H1 (cell line): ENCODE results near the gene CDC14B. TPM values are rescaled to one million over a fixed set of nuclear protein-coding genes. Genes with fewer than 3 reads are reported as not detected.
A peak's percentile ranks its signal among the peaks of the same experiment; 100 is the strongest.

Experiments
- CTCF ChIA-PET: fragments of 300-600 bp; sonication (Branson Sonifier 250); formaldehyde crosslinking; loops from one replicate; lab custom pipeline; 2021; ENCODE audit not compliant: partially characterized antibody; lab: Charles Lee
- POLR2A ChIA-PET: fragments of 300-600 bp; sonication (Branson Sonifier 250); formaldehyde crosslinking; loops from one replicate; lab custom pipeline; 2021; ENCODE audit warnings: inconsistent platforms; ENCODE audit not compliant: partially characterized antibody; lab: Charles Lee
- DNase-seq, 2 experiments: peaks; one replicate each; pipeline versions ENCODE4 v3.0.0 to v3.0.0-alpha.2; 2010 to 2022; ENCODE audit warnings: low spot score in 2 of 2, low read depth in 1 of 2, mixed read lengths in 1 of 2
- FAIRE-seq: peaks from 2 replicates; lab custom pipeline; 2011; peaks lifted over from hg19 to GRCh38; lab: Jason Lieb, UNC
- H2AFZ ChIP-seq: 2 replicates; pipeline ENCODE4 v1.8.1; 2012; ENCODE audit warnings: low read length, inconsistent platforms
- H2AK5ac ChIP-seq: 2 replicates; pipeline ENCODE4 v1.6.1; 2013; ENCODE audit warnings: low read depth, low read length
- H2BK120ac ChIP-seq: replicated peaks from 2 replicates; pipeline ENCODE3; 2013; ENCODE audit warnings: low read depth, low read length, inconsistent platforms
- H2BK12ac ChIP-seq: 2 replicates; pipeline ENCODE4 v1.6.1; 2013; ENCODE audit warnings: low read depth, low read length
- H2BK15ac ChIP-seq: 2 replicates; pipeline ENCODE4 v1.6.1; 2013; ENCODE audit warnings: low read length
- H2BK20ac ChIP-seq: 2 replicates; pipeline ENCODE4 v1.6.1; 2013; ENCODE audit warnings: low read length
- H2BK5ac ChIP-seq: 2 replicates; pipeline ENCODE4 v1.6.1; 2013; ENCODE audit warnings: low read depth, low read length
- H3K14ac ChIP-seq: 2 replicates; pipeline ENCODE4 v1.6.1; 2013; ENCODE audit warnings: inconsistent platforms; ENCODE audit not compliant: insufficient read length
- H3K18ac ChIP-seq: 2 replicates; pipeline ENCODE4 v1.6.1; 2013; ENCODE audit warnings: low read length; ENCODE audit errors: extremely low read depth
- H3K23ac ChIP-seq: 2 replicates; pipeline ENCODE4 v1.6.1; 2013; ENCODE audit warnings: inconsistent platforms; ENCODE audit not compliant: insufficient read length
- H3K23me2 ChIP-seq: 2 replicates; pipeline ENCODE4 v1.6.1; 2013; ENCODE audit warnings: low read depth, low read length
- H3K27ac ChIP-seq: 2 replicates; pipeline ENCODE4 v1.6.1; 2011; ENCODE audit warnings: low read depth, low read length, inconsistent platforms
- H3K27me3 ChIP-seq, 4 experiments: replicated peaks in 1 of 4; 1 replicate in 1 of 4; 2 replicates in 3 of 4; pipeline versions ENCODE4 v1.6.1 to v1.8.1; 2011 to 2013; ENCODE audit warnings: low read length in 3 of 4, mild to moderate bottlenecking in 3 of 4, inconsistent platforms in 2 of 4, mixed read lengths in 2 of 4, moderate library complexity in 1 of 4; ENCODE audit not compliant: control insufficient read depth in 3 of 4, insufficient read depth in 3 of 4; ENCODE audit errors: extremely low read depth in 1 of 4
- H3K36me3 ChIP-seq, 4 experiments: 2 replicates each; pipeline versions ENCODE4 v1.6.1 to v1.8.1; 2011 to 2013; ENCODE audit warnings: mild to moderate bottlenecking in 4 of 4, low read length in 3 of 4, moderate library complexity in 2 of 4, control low read depth in 1 of 4, inconsistent platforms in 1 of 4; ENCODE audit not compliant: insufficient read depth in 4 of 4, control insufficient read depth in 2 of 4
- H3K4ac ChIP-seq: replicated peaks from 2 replicates; pipeline ENCODE3; 2013; ENCODE audit warnings: low read length, low read depth, mixed read lengths, inconsistent platforms; ENCODE audit not compliant: insufficient read length
- H3K4me1 ChIP-seq, 4 experiments: replicated peaks in 1 of 4; 1 replicate in 1 of 4; 2 replicates in 3 of 4; pipeline versions ENCODE4 v1.6.1 to v1.8.1; 2011 to 2013; ENCODE audit warnings: low read length in 3 of 4, inconsistent platforms in 2 of 4, mixed read lengths in 1 of 4; ENCODE audit not compliant: insufficient read depth in 4 of 4, control insufficient read depth in 3 of 4
- H3K4me2 ChIP-seq, 2 experiments: 2 replicates each; pipeline versions ENCODE4 v1.6.1 to v1.8.1; 2011 to 2013; ENCODE audit warnings: low read depth in 2 of 2, low read length in 2 of 2, control low read depth in 1 of 2, inconsistent platforms in 1 of 2, mild to moderate bottlenecking in 1 of 2; ENCODE audit not compliant: insufficient read depth in 1 of 2
- H3K4me3 ChIP-seq, 4 experiments: fragments of 200-600, 300-600 bp in 1 of 4; sonication (generic), shearing (Covaris generic), sonication (Bioruptor Twin) in 1 of 4; 2 replicates each; pipeline versions ENCODE4 v1.5.1 to v1.8.1; 2011 to 2016; ENCODE audit warnings: low read length in 4 of 4, low read depth in 3 of 4, control low read depth in 2 of 4, inconsistent platforms in 2 of 4, mild to moderate bottlenecking in 2 of 4, mixed read lengths in 1 of 4, moderate library complexity in 1 of 4; ENCODE audit not compliant: insufficient read depth in 2 of 4; ENCODE audit errors: extremely low read depth in 1 of 4
- H3K56ac ChIP-seq: replicated peaks from 2 replicates; pipeline ENCODE3; 2013; ENCODE audit warnings: low read depth, mild to moderate bottlenecking, mixed read lengths, low read length, inconsistent platforms; ENCODE audit not compliant: insufficient read length
- H3K79me1 ChIP-seq: 2 replicates; pipeline ENCODE4 v1.6.1; 2013; ENCODE audit warnings: low read depth, low read length, control low read depth
- H3K79me2 ChIP-seq, 2 experiments: 2 replicates each; pipeline versions ENCODE4 v1.6.1 to v1.8.1; 2012 to 2013; ENCODE audit warnings: low read length in 2 of 2, mild to moderate bottlenecking in 2 of 2, inconsistent platforms in 1 of 2; ENCODE audit not compliant: insufficient read depth in 2 of 2, control insufficient read depth in 1 of 2
- H3K9ac ChIP-seq, 4 experiments: replicated peaks in 1 of 4; 1 replicate in 1 of 4; 2 replicates in 3 of 4; pipeline versions ENCODE4 v1.6.1 to v1.8.1; 2011 to 2013; ENCODE audit warnings: low read depth in 3 of 4, low read length in 3 of 4, control low read depth in 2 of 4, mild to moderate bottlenecking in 2 of 4, moderate library complexity in 2 of 4, inconsistent platforms in 1 of 4; ENCODE audit errors: extremely low read depth in 1 of 4
- H3K9me3 ChIP-seq, 2 experiments: 2 replicates each; pipeline versions ENCODE4 v1.6.1 to v1.8.1; 2012 to 2013; ENCODE audit warnings: mild to moderate bottlenecking in 2 of 2, moderate library complexity in 2 of 2, control low read depth in 1 of 2, inconsistent platforms in 1 of 2, low read depth in 1 of 2, low read length in 1 of 2, mixed read lengths in 1 of 2; ENCODE audit not compliant: insufficient read depth in 2 of 2
- H4K20me1 ChIP-seq, 2 experiments: replicated peaks in 1 of 2; 2 replicates each; pipeline versions ENCODE3 to v1.8.1; 2011 to 2013; ENCODE audit warnings: inconsistent platforms in 2 of 2, low read length in 2 of 2, mild to moderate bottlenecking in 1 of 2; ENCODE audit not compliant: insufficient read depth in 2 of 2, control insufficient read depth in 1 of 2
- H4K5ac ChIP-seq: 2 replicates; pipeline ENCODE4 v1.6.1; 2013; ENCODE audit warnings: low read length, low read depth, mixed read lengths, inconsistent platforms; ENCODE audit not compliant: insufficient read length
- H4K8ac ChIP-seq: 2 replicates; pipeline ENCODE4 v1.8.0; 2013; ENCODE audit warnings: mild to moderate bottlenecking, moderate library complexity, low read length, inconsistent platforms; ENCODE audit not compliant: insufficient read depth; ENCODE audit errors: extremely low read depth
- H4K91ac ChIP-seq: replicated peaks from 2 replicates; pipeline ENCODE3; 2013; ENCODE audit warnings: low read length, mixed read lengths, inconsistent platforms; ENCODE audit not compliant: insufficient read length
- CHD1 ChIP-seq: IDR thresholded peaks from 2 replicates; pipeline ENCODE4 v1.6.1; 2012; ENCODE audit warnings: low read depth, low read length, improper control_type of control experiment
- HDAC2 ChIP-seq, 2 experiments: fragments of 300-600 bp in 1 of 2; sonication (generic) in 1 of 2; IDR thresholded peaks; 2 replicates each; pipeline ENCODE4 v1.6.1; 2011 to 2012; ENCODE audit warnings: low read depth in 2 of 2, low read length in 2 of 2, mild to moderate bottlenecking in 2 of 2, moderate library complexity in 2 of 2, borderline replicate concordance in 1 of 2, inconsistent platforms in 1 of 2
- JUN ChIP-seq: IDR thresholded peaks from 2 replicates; pipeline ENCODE4 v1.6.1; 2011; ENCODE audit warnings: low read depth, mild to moderate bottlenecking, improper control_type of control experiment, low read length
- POLR2A ChIP-seq, 2 experiments: IDR thresholded peaks; 1 replicate in 1 of 2; 2 replicates in 1 of 2; pipeline ENCODE4 v1.6.1; 2011; ENCODE audit warnings: low read depth in 2 of 2, low read length in 2 of 2, mild to moderate bottlenecking in 2 of 2; ENCODE audit errors: control extremely low read depth in 1 of 2
- POLR2AphosphoS5 ChIP-seq: IDR thresholded peaks from 2 replicates; pipeline ENCODE4 v1.6.1; 2011; ENCODE audit warnings: low read depth, low read length
- RBBP5 ChIP-seq: IDR thresholded peaks from 2 replicates; pipeline ENCODE4 v1.7.1; 2012; ENCODE audit warnings: low read depth, mild to moderate bottlenecking, inconsistent platforms, low read length, moderate library complexity, borderline replicate concordance
- SIRT6 ChIP-seq: IDR thresholded peaks from one replicate; pipeline ENCODE4 v1.7.1; 2012; ENCODE audit warnings: low read length, inconsistent platforms
- WGBS, 2 experiments: shearing (Covaris generic) in 1 of 2; methylation state at CpG; one replicate each; pipeline versions ENCODE4 v1.1.6 to v1.1.7; 2013 to 2015; ENCODE audit warnings: low lambda C conversion rate in 2 of 2, mixed read lengths in 2 of 2, inconsistent platforms in 1 of 2, low coverage in 1 of 2, missing lambda C conversion rate in 1 of 2; ENCODE audit not compliant: insufficient replicate concordance in 2 of 2, insufficient coverage in 1 of 2, insufficient read length in 1 of 2; ENCODE audit errors: extremely low coverage in 1 of 2, missing lambda C conversion rate in 1 of 2; 5-methylcytosine and 5-hydroxymethylcytosine counted together
- polyA plus RNA-seq, 7 experiments: library from polyadenylated mRNA; depleted of rRNA in 3 of 7; stranded (reverse) in 5 of 7; unstranded in 2 of 7; fragments of >200 nt in 5 of 7; fragments of 200-250 nt in 2 of 7; gene quantifications; 1 replicate in 5 of 7; 2 replicates in 1 of 7; 4 replicates in 1 of 7; pipeline versions ENCODE4 v1.2.1 to v1.2.3, GENCODE V29; 2011 to 2013; ENCODE audit warnings: missing spikeins in 2 of 7, mixed read lengths in 2 of 7
- total RNA-seq: library from RNA; stranded (reverse); fragmentation: NEBNext Ultra II Directional; extraction: Animal tissue kit (Norgen Biotek cat#: 25700); gene quantifications from 2 replicates; pipeline ENCODE4 v1.2.1, GENCODE V29; 2021
- TF ChIP-seq, protein P1 (sequence below): IDR thresholded peaks from 2 replicates; pipeline ENCODE4 v1.6.1; 2011; ENCODE audit warnings: low read length, improper control_type of control experiment

Gene CDC14B
- total and polyA plus RNA-seq, 2 of the 8 experiments (the other 6 are each of a cell fraction or from before 2014, with no cell fraction given), result 17.2 to 44.6 TPM

DNA sequence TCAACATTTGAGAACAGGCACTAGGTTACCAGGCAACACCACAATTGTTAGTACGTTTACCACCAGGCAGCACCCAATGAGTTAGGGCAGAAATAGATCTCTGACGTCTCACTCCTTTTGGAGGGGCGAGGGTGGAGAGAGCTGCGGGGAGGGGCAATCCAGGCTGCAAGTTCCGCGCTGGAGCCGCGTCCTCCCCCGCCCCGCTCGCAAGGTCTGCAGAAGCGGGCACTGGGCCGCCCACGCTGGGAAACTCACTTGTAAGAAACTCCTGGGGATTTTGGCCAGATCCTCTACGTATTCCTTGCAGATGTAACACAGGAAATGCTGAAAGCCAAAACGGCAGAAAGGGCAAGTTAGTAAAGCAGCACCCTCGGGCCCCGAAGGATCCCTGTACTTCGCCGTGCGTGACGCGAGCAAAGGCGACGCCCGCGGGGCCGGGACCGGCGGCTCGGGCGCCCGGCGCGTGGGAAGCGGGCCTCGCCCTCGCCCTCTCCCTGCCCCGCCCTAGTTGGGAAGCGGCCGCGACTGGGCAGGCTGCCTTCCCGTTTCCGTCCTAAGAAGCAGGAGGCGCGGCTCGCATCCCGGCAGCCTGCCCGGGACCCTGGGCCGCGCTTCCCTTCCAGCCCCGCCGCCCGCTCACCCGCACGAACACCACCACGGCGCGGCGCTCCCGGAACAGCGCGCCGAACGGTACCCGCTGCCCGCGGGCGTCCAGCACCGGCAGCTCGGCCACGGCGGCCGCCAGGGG lies 35.0 kb upstream of the CDC14B start:
- no peak overlapping the region for H2BK120ac ChIP-seq
- H3K79me2 ChIP-seq, result no peaks in the 10 kb centered on the region
- no peak overlapping the region for H3K14ac ChIP-seq
- H2BK20ac ChIP-seq, result no peak overlapping the region
- ChIA-PET CTCF (interaction anchor here (0.5 to 1.6 kb wide), 2 partner anchors 213 to 367 kb away, joined by 3 to 4 read pairs; no protein-coding TSS in a partner anchor), POLR2A (interaction anchor here (0.7 to 1.8 kb wide), 2 partner anchors 88 to 235 kb away, joined by 3 to 4 read pairs; no protein-coding TSS in a partner anchor)
- peak overlapping the region; percentile 27; the same call in 1 of the 2 replicates for H3K18ac ChIP-seq
- no peaks in the 10 kb centered on the region; a peak in 1 of 7 replicates for H3K27me3 ChIP-seq
- H2AFZ ChIP-seq, result peak overlapping the region; percentile 14; the same call in 1 of the 2 replicates
- H3K23me2 ChIP-seq, result peaks cover 4% of the 10 kb centered on the region; the same call in 1 of the 2 replicates
- peak overlapping the region; percentile 66 to 74 (median 72) for H3K4me3 ChIP-seq
- H3K4me1 ChIP-seq, result peaks cover 0 to 6% (median 0%) of the 10 kb centered on the region in 4 experiments; a peak in 2 of 7 replicates
- H3K79me1 ChIP-seq, result no peaks in the 10 kb centered on the region
- peak overlapping the region; percentile 89; the same call in 1 of the 2 replicates for H4K8ac ChIP-seq
- no peak overlapping the region; the same call in 1 of the 2 replicates for H3K27ac ChIP-seq
- no peaks in the 10 kb centered on the region for H3K36me3 ChIP-seq
- 2% methylated on average over 63 of the region's 74 CpGs; no CpG with 5 or more reads in 1 of the 2 experiments for WGBS, 2 experiments
- H3K9me3 ChIP-seq, result no peaks in the 10 kb centered on the region
- H4K91ac ChIP-seq, result no peak overlapping the region
- H4K5ac ChIP-seq, result no peak overlapping the region
- peak overlapping the region; percentile 54 to 83 (median 64); a peak in 6 of 7 replicates for H3K9ac ChIP-seq
- H3K56ac ChIP-seq, result no peak overlapping the region
- FAIRE-seq (no peak), DNase-seq (peak in 1 of 2 experiments; percentile 74)
- no peak overlapping the region for H2BK12ac ChIP-seq
- H4K20me1 ChIP-seq, result no peaks in the 10 kb centered on the region
- peak overlapping the region; percentile 71 to 74 for H3K4me2 ChIP-seq
- no peak overlapping the region for H2BK5ac ChIP-seq
- no peak overlapping the region for H2BK15ac ChIP-seq
- no peak overlapping the region for H2AK5ac ChIP-seq
- H3K23ac ChIP-seq, result no peak overlapping the region
- H3K4ac ChIP-seq, result no peak overlapping the region
- TF ChIP-seq JUN, result no peak
- no peak for TF ChIP-seq CHD1
- no peak for TF ChIP-seq SIRT6
- TF ChIP-seq POLR2A (IDR thresholded peaks at IDR 0.05; ENCODE audit: control extremely low read depth in 1 of 2, low read depth in 2 of 2, low read length in 2 of 2), result peak in 1 of 2 experiments; percentile 68; a peak in 2 of 3 replicates
- peak; percentile 49; the same call in 1 of the 2 replicates for TF ChIP-seq RBBP5
- TF ChIP-seq HDAC2 (IDR thresholded peaks at IDR 0.05; ENCODE audit: borderline replicate concordance in 1 of 2, low read depth in 2 of 2, low read length in 2 of 2), result 0 out of 4 replicates have a peak, but pooled peaks of 1 of the 2 experiments have one; percentile 19
- no peak; the same call in 1 of the 2 replicates for TF ChIP-seq POLR2AphosphoS5
- TF ChIP-seq, protein P1, sequence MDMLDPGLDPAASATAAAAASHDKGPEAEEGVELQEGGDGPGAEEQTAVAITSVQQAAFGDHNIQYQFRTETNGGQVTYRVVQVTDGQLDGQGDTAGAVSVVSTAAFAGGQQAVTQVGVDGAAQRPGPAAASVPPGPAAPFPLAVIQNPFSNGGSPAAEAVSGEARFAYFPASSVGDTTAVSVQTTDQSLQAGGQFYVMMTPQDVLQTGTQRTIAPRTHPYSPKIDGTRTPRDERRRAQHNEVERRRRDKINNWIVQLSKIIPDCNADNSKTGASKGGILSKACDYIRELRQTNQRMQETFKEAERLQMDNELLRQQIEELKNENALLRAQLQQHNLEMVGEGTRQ, result no peak
